Transverse colon (tissue), 4 donors: ENCODE data around the gene TBX21. TPM values are rescaled to one million over a fixed set of nuclear protein-coding genes. Genes with fewer than 3 reads are reported as not detected.

ENCODE experiments used
- DNase-seq: peaks from one replicate; pipeline ENCODE4 v3.0.0-alpha.2; 2019
- H3K27ac ChIP-seq, 4 donors: fragments of 200-600 bp; sonication (generic); 2 replicates each; pipeline ENCODE4 v1.5.1; 2016 to 2018; ENCODE audit warnings: inconsistent platforms in 4 of 4
- H3K27me3 ChIP-seq: fragments of 200-600 bp; sonication (generic); 2 replicates; pipeline ENCODE4 v1.5.1; 2017; ENCODE audit warnings: inconsistent platforms
- H3K36me3 ChIP-seq, 4 donors: fragments of 200-600 bp; sonication (generic); 2 replicates each; pipeline ENCODE4 v1.5.1; 2017 to 2019; ENCODE audit warnings: inconsistent platforms in 4 of 4
- H3K4me1 ChIP-seq, 4 donors: fragments of 200-600 bp; sonication (generic); 2 replicates each; pipeline ENCODE4 v1.5.1; 2017 to 2020; ENCODE audit warnings: inconsistent platforms in 4 of 4
- H3K4me3 ChIP-seq, 4 donors: fragments of 200-600 bp; sonication (generic); 1 replicate in 1 of 4; 2 replicates in 3 of 4; pipeline versions ENCODE4 v1.5.1 to v1.6.1; 2017 to 2019; ENCODE audit warnings: inconsistent platforms in 4 of 4
- H3K9me3 ChIP-seq, 2 donors: fragments of 200-600 bp; sonication (generic); 2 replicates each; pipeline ENCODE4 v1.5.1; 2017 to 2019; ENCODE audit warnings: inconsistent platforms in 2 of 2
- CTCF ChIP-seq, 5 experiments: fragments of 200-600 bp in 3 of 5; fragments of 450-650 bp in 2 of 5; sonication (generic) in 3 of 5; IDR thresholded peaks; 1 replicate in 2 of 5; 2 replicates in 3 of 5; pipeline ENCODE4 v1.5.1; 2016 to 2017; ENCODE audit warnings: antibody characterized with exemption in 5 of 5, inconsistent platforms in 3 of 5, mild to moderate bottlenecking in 2 of 5, moderate library complexity in 1 of 5
- EP300 ChIP-seq: sonication (generic); formaldehyde crosslinking; IDR thresholded peaks from one replicate; pipeline ENCODE4 v1.6.1; 2017; ENCODE audit warnings: antibody characterized with exemption, low read depth
- POLR2A ChIP-seq: fragments of 450-650 bp; IDR thresholded peaks from one replicate; pipeline ENCODE4 v1.6.1; 2016; ENCODE audit warnings: antibody characterized with exemption, mild to moderate bottlenecking, moderate library complexity
- POLR2AphosphoS5 ChIP-seq, 3 donors: sonication (generic); formaldehyde crosslinking; IDR thresholded peaks; one replicate each; pipeline ENCODE4 v1.6.1; 2016; ENCODE audit warnings: antibody characterized with exemption in 3 of 3
- WGBS, 2 donors: methylation state at CpG; one replicate each; pipeline ENCODE4 v1.1.5; 2018; ENCODE audit warnings: low coverage in 1 of 2; 5-methylcytosine and 5-hydroxymethylcytosine counted together
- in situ Hi-C, 4 donors: fragments of 200-750 bp; cut with MboI; loops; one replicate each; pipeline versions ENCODE4 v1.15.0 to v1.15.1; 2017; ENCODE audit warnings: low sequenced_read_pairs in 3 of 4, low pct_ligation_motif_present in 1 of 4, low pct_unique_long_range_greater_than_20kb in 1 of 4
- intact Hi-C: fragments of 100-400 bp; cut with DNase I; formaldehyde crosslinking; loops from one replicate; pipeline ENCODE4 v1.15.1; 2023; ENCODE audit warnings: low total_unique reads
- total RNA-seq, 4 donors: library from RNA; depleted of rRNA; stranded (reverse); fragments of >200 nt; gene quantifications; one replicate each; pipeline ENCODE4 v1.1.0, GENCODE V29; 2016

TBX21 gene
- total RNA-seq, 4 donors from 2014 or later, result 0.27 to 18.3 (median 4.9) TPM; not detected in 1

DNA sequence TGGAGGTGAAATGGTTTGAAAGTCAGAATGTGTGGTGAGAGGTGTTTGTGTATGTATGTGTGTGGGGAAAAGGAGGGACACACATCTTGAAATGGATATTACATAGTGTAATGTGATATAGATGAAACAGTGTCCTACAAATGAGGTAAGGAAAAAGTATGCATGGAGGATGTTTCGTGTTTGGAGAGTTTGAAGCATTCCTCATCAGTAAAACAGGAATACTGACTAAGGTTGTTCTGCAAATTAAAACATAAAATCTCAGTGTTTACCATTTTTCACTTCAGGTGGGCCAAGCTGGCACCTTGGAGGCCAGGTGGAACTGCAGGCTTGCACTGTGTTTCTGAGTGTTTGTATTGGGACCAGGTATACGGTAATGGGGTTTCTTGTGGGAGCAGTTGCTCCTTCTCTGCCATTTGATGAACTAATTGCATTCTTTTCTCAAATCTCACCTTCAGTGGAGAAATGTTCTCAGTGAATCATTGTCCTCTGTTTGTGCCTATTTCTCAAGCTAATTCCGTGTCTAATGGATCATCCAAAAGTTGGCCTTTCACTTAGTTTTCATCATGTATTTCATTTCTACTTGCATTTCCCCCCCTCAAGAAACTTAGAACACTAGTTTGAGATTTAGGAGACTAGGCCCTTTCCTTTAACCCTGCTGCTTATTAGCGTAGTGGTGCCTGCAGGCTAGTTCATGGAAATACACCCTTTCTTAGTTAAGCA, 47.3 kb upstream of the TBX21 start:
- Histone ChIP-seq H3K4me1 (peaks cover 0 to 10% (median 0%) of the 10 kb centered on the region in 4 donors), H3K27ac (peak overlapping the region in 1 of 4 donors; percentile 28), H3K9me3 (no peaks in the 10 kb centered on the region), H3K36me3 (peaks cover 0 to 41% (median 10%) of the 10 kb centered on the region in 4 donors), H3K4me3 (no peak overlapping the region), H3K27me3 (no peaks in the 10 kb centered on the region)
- intact Hi-C loops (no loop called here), in situ Hi-C loops (no loop called here)
- TF ChIP-seq POLR2A (no peak), CTCF (IDR thresholded peaks at IDR 0.05) (no peak), POLR2AphosphoS5 (IDR thresholded peaks at IDR 0.05) (no peak), EP300 (no peak)
- no peak for DNase-seq
- 85 to 88% methylated on average over 3 to 4 of the region's 4 CpGs for WGBS, 2 donors

DNA sequence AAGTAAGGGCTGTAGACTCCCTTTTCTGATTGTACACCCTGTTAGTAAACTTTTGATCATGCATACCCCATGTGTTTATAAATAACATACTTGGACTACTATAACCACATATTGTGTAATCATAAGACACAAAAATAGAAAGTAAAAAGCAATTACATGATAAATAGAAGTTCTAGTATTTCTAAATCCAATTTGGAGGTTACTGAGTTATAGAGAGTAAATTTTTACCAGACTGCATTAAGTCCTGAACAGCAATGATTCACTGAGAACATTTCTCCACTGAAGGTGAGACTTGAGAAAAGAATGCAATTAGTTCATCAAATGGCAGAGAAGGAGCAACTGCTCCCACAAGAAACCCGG, 46.8 kb upstream of the TBX21 start:
- in situ Hi-C loops, result no loop called here
- Histone ChIP-seq H3K4me1 (peaks cover 0 to 10% (median 0%) of the 10 kb centered on the region in 4 donors), H3K9me3 (no peaks in the 10 kb centered on the region), H3K36me3 (peaks cover 0 to 36% (median 7%) of the 10 kb centered on the region in 4 donors), H3K27me3 (no peaks in the 10 kb centered on the region), H3K27ac (peak overlapping the region in 1 of 4 donors; percentile 28), H3K4me3 (no peak overlapping the region)
- no peak for DNase-seq
- TF ChIP-seq EP300 (no peak), POLR2AphosphoS5 (IDR thresholded peaks at IDR 0.05) (peak in 1 of 3 donors; percentile 6), POLR2A (no peak)
- intact Hi-C loops, result no loop called here
- 80 to 83% methylated on average over 1 of the region's 1 CpG for WGBS, 2 donors

GRCh38 chr17:47686664-47687327, 46.2 kb upstream of the TBX21 start:
- intact Hi-C loops (no loop called here), in situ Hi-C loops (no loop called here)
- WGBS, 2 donors, result 86 to 88% methylated on average over 7 of the region's 7 CpGs
- H3K9me3 ChIP-seq, result no peaks in the 10 kb centered on the region
- no peaks in the 10 kb centered on the region for H3K27me3 ChIP-seq
- H3K27ac ChIP-seq, result peak overlapping the region in 1 of 4 donors; percentile 28
- DNase-seq, result no peak
- TF ChIP-seq POLR2AphosphoS5 (IDR thresholded peaks at IDR 0.05) (no peak), EP300 (no peak), POLR2A (no peak), CTCF (IDR thresholded peaks at IDR 0.05) (no peak)
- H3K36me3 ChIP-seq, result peaks cover 0 to 30% (median 5%) of the 10 kb centered on the region in 4 donors
- H3K4me3 ChIP-seq, result no peak overlapping the region
- H3K4me1 ChIP-seq, result peaks cover 0 to 10% (median 0%) of the 10 kb centered on the region in 4 donors

DNA sequence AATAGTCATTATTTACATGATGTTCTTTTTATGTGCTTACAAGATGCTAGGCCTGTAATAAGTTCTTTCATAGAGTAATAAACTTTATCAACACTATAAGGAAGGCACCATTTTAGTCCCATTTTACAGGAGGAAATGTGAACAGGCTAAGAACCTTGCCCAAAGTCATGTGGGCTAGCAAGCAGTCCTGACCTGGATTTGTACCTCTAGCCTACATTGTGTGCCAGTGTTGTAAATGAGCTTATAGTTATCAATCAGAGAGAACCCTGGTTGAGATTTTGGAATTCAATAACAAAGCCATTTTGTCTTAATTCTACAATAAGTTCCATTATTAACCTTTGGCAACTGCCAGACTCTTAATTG, 45.7 kb upstream of the TBX21 start:
- H3K4me3 ChIP-seq, result no peak overlapping the region
- TF ChIP-seq CTCF (IDR thresholded peaks at IDR 0.05), result no peak
- no peak for TF ChIP-seq EP300
- TF ChIP-seq POLR2A, result no peak
- no peak for TF ChIP-seq POLR2AphosphoS5 (IDR thresholded peaks at IDR 0.05)
- no peaks in the 10 kb centered on the region for H3K9me3 ChIP-seq
- H3K4me1 ChIP-seq, result peaks cover 0 to 10% (median under 1%) of the 10 kb centered on the region in 4 donors
- peaks cover 0 to 25% (median 2%) of the 10 kb centered on the region in 4 donors for H3K36me3 ChIP-seq
- intact Hi-C loops, result no loop called here
- in situ Hi-C loops, result no loop called here
- no peak overlapping the region for H3K27ac ChIP-seq
- DNase-seq, result no peak
- no peaks in the 10 kb centered on the region for H3K27me3 ChIP-seq
